Ovary (tissue), 9 donors: ENCODE results near the gene TTC39B. TPM values are rescaled to one million over a fixed set of nuclear protein-coding genes. Genes with fewer than 3 reads are reported as not detected.

Source experiments
- DNase-seq, 5 donors: peaks; one replicate each; pipeline ENCODE4 v3.0.0-alpha.2; 2019 to 2020
- H3K27ac ChIP-seq, 2 donors: fragments of 200-600 bp; one replicate each; pipeline versions ENCODE4 v1.5.1 to v1.8.0; 2019 to 2022
- H3K27me3 ChIP-seq: fragments of 200-600 bp; one replicate; pipeline ENCODE4 v1.8.0; 2022
- H3K36me3 ChIP-seq: fragments of 200-600 bp; sonication (generic); one replicate; pipeline ENCODE4 v1.5.1; 2019
- H3K4me1 ChIP-seq: one replicate; pipeline ENCODE4 v1.8.1; 2013; ENCODE audit warnings: mild to moderate bottlenecking, moderate library complexity; ENCODE audit not compliant: insufficient read depth
- H3K4me3 ChIP-seq: fragments of 200-600 bp; sonication (generic); one replicate; pipeline ENCODE4 v1.5.1; 2017
- H3K9me3 ChIP-seq, 2 donors: fragments of 200-600 bp in 1 of 2; sonication (generic) in 1 of 2; one replicate each; pipeline versions ENCODE4 v1.5.1 to v1.8.1; 2013 to 2019; ENCODE audit warnings: mild to moderate bottlenecking in 1 of 2, moderate library complexity in 1 of 2
- CTCF ChIP-seq, 3 donors: fragments of 450-650 bp in 2 of 3; fragments of 200-600 bp in 1 of 3; IDR thresholded peaks; one replicate each; pipeline versions ENCODE4 v1.5.1 to v1.8.0; 2016 to 2022; ENCODE audit warnings: antibody characterized with exemption in 3 of 3, mild to moderate bottlenecking in 1 of 3
- EP300 ChIP-seq: sonication (generic); formaldehyde crosslinking; IDR thresholded peaks from one replicate; pipeline ENCODE4 v1.6.1; 2017; ENCODE audit warnings: antibody characterized with exemption
- POLR2A ChIP-seq: fragments of 450-650 bp; IDR thresholded peaks from one replicate; pipeline ENCODE4 v1.6.1; 2017; ENCODE audit warnings: antibody characterized with exemption, mild to moderate bottlenecking, moderate library complexity
- WGBS, 3 donors: extraction: QIAGEN DNeasy Blood & Tissue Kit in 1 of 3; methylation state at CpG; one replicate each; pipeline versions ENCODE4 v1.1.5 to v1.1.7; 2013 to 2017; 5-methylcytosine and 5-hydroxymethylcytosine counted together
- intact Hi-C, 4 donors: fragments of 100-400 bp; cut with DNase I; formaldehyde crosslinking; loops; one replicate each; pipeline versions ENCODE4 v1.11.0 to v1.15.1; 2022 to 2023
- polyA plus RNA-seq, 2 donors: library from polyadenylated mRNA; stranded (reverse); fragments of 200-250 nt in 1 of 2; fragments of 350-450 nt in 1 of 2; fragmentation: Illumina TruSeq in 1 of 2; extraction: RNeasy Lipid Tissue Mini Kit (QIAGEN cat#74804) in 1 of 2; gene quantifications; one replicate each; pipeline ENCODE4 v1.2.3, GENCODE V29; 2013 to 2014
- total RNA-seq, 7 donors: library from RNA; depleted of rRNA in 2 of 7; stranded (reverse); fragments of >200 nt in 2 of 7; fragmentation: NEBNext Ultra II Directional in 3 of 7; extraction: Animal tissue kit (Norgen Biotek cat#: 25700) in 3 of 7; gene quantifications; one replicate each; pipeline versions ENCODE4 v1.1.0 to v1.2.4, GENCODE V29; 2016 to 2023
- donor health status: DM: no; HTN: no; CAD: no; lungs with moderate emphysema.
- donor health status: DM: no; HTN: no; CAD: no.
- donor health status: Bipolar disorder and iron deficiency.
- donor health status: DM: yes; HTN: yes; CAD: no.
- donor health status: DM: no; HTN: no; CAD: no.
- donor health status: DM: yes; HTN: yes; CAD: no.

Gene TTC39B
- total and polyA plus RNA-seq, 9 donors, result 2.9 to 26.0 (median 11.0) TPM

GRCh38 chr9:15280647-15281046, 26.4 kb downstream of the TTC39B start:
- TF ChIP-seq CTCF (IDR thresholded peaks at IDR 0.05), result no peak
- TF ChIP-seq EP300, result no peak
- no peak for TF ChIP-seq POLR2A
- Histone ChIP-seq H3K27me3 (no peaks in the 10 kb centered on the region), H3K9me3 (no peaks in the 10 kb centered on the region), H3K4me3 (no peak overlapping the region), H3K27ac (no peak overlapping the region), H3K4me1 (peaks cover 2% of the 10 kb centered on the region), H3K36me3 (no peaks in the 10 kb centered on the region)
- intact Hi-C loops, result no loop called here
- 94 to 97% (median 94%) methylated on average over 3 of the region's 3 CpGs for WGBS, 3 donors
- DNase-seq, result no peak

- Histone ChIP-seq H3K27me3 (no peaks in the 10 kb centered on the region), H3K4me1 (peaks cover 2% of the 10 kb centered on the region), H3K36me3 (no peaks in the 10 kb centered on the region), H3K4me3 (no peak overlapping the region), H3K9me3 (no peaks in the 10 kb centered on the region), H3K27ac (no peak overlapping the region)
- no peak for TF ChIP-seq EP300
- no peak for TF ChIP-seq POLR2A
- no peak for TF ChIP-seq CTCF (IDR thresholded peaks at IDR 0.05)
- intact Hi-C loops, result no loop called here
- DNase-seq, result no peak
Observed at GRCh38 chr9:15278839-15279238, 28.2 kb downstream of the TTC39B start.

- Histone ChIP-seq H3K27ac (no peak overlapping the region), H3K9me3 (no peaks in the 10 kb centered on the region), H3K36me3 (no peaks in the 10 kb centered on the region), H3K27me3 (no peaks in the 10 kb centered on the region), H3K4me1 (peaks cover 2% of the 10 kb centered on the region), H3K4me3 (no peak overlapping the region)
- no peak for TF ChIP-seq EP300
- no peak for TF ChIP-seq CTCF (IDR thresholded peaks at IDR 0.05)
- no peak for TF ChIP-seq POLR2A
- DNase-seq, result no peak
- WGBS, 3 donors, result 39 to 48% (median 40%) methylated on average over 2 of the region's 2 CpGs
- intact Hi-C loops, result no loop called here
Observed at GRCh38 chr9:15278091-15278687, 28.8 kb downstream of the TTC39B start.

- peaks cover 2% of the 10 kb centered on the region for H3K4me1 ChIP-seq
- 66 to 67% (median 67%) methylated on average over 9 of the region's 9 CpGs for WGBS, 3 donors
- no peaks in the 10 kb centered on the region for H3K36me3 ChIP-seq
- no peaks in the 10 kb centered on the region for H3K27me3 ChIP-seq
- intact Hi-C loops, result no loop called here
- no peaks in the 10 kb centered on the region for H3K9me3 ChIP-seq
- no peak overlapping the region for H3K4me3 ChIP-seq
- DNase-seq, result no peak
- TF ChIP-seq EP300 (no peak), CTCF (IDR thresholded peaks at IDR 0.05) (peak in 1 of 3 donors; percentile 20), POLR2A (no peak)
- no peak overlapping the region for H3K27ac ChIP-seq
Observed at GRCh38 chr9:15277400-15278090, 29.5 kb downstream of the TTC39B start.
